K562 (cell line): ENCODE results near the gene ZNF385D. TPM values are rescaled to one million over a fixed set of nuclear protein-coding genes. Genes with fewer than 3 reads are reported as not detected.

Source experiments
- ATAC-seq: fragments of 200-7000 bp; cut with Tn5 transposase; 3 replicates; pipeline ENCODE4 v1.9.1; 2020; ENCODE audit warnings: moderate library complexity
- BruUV-seq: library from RNA; stranded (reverse); fragments of 400-500 nt; replicated peaks from 2 replicates; lab custom pipeline; 2021; lab: Mats Ljungman, UMichigan
- CTCF ChIA-PET: fragments of 300-600 bp; formaldehyde crosslinking; extraction: SDS; loops from one replicate; lab custom pipeline; 2021; ENCODE audit warnings: low intra/inter-chr PET ratio; lab: Yijun Ruan, JAX
- POLR2A ChIA-PET: fragments of 300-600, 350-650 bp; sonication (Branson Sonifier 250); formaldehyde crosslinking; extraction: SDS; loops from one replicate; lab custom pipeline; 2021; ENCODE audit warnings: antibody characterized with exemption, inconsistent platforms; lab: Yijun Ruan, JAX
- DNase-seq, 4 experiments: peaks; one replicate each; pipeline versions ENCODE4 v3.0.0 to v3.0.0-alpha.2; 2011 to 2018; ENCODE audit warnings: low spot score in 3 of 4, mixed read lengths in 3 of 4; ENCODE audit errors: extremely low read depth in 1 of 4
- FAIRE-seq: peaks from 2 replicates; lab custom pipeline; 2011; peaks lifted over from hg19 to GRCh38; lab: Jason Lieb, UNC
- H2AFZ ChIP-seq: 2 replicates; pipeline ENCODE4 v1.6.0; 2011; ENCODE audit warnings: low read depth, low read length, control low read depth, inconsistent platforms
- H3K27ac ChIP-seq: fragments of 200-600 bp; 3 replicates; pipeline ENCODE4 v1.8.0; 2011; ENCODE audit warnings: low read depth, mild to moderate bottlenecking, control low read depth, inconsistent platforms, low read length, moderate library complexity, mixed read lengths; ENCODE audit errors: extremely low read depth
- H3K27me3 ChIP-seq, 2 experiments: fragments of 300-600 bp in 1 of 2; 2 replicates in 1 of 2; 3 replicates in 1 of 2; pipeline versions ENCODE4 v1.6.0 to v1.8.0; 2011; ENCODE audit warnings: inconsistent platforms in 2 of 2, low read length in 2 of 2, mild to moderate bottlenecking in 1 of 2, mixed read lengths in 1 of 2, moderate library complexity in 1 of 2; ENCODE audit not compliant: control insufficient read depth in 2 of 2, insufficient read depth in 2 of 2
- H3K36me3 ChIP-seq: fragments of 300-600 bp; 3 replicates; pipeline ENCODE4 v1.8.0; 2011; ENCODE audit warnings: mild to moderate bottlenecking, low read length, inconsistent platforms; ENCODE audit not compliant: control insufficient read depth, insufficient read depth
- H3K4me1 ChIP-seq, 2 experiments: fragments of 200-600 bp in 1 of 2; replicated peaks in 1 of 2; 2 replicates in 1 of 2; 3 replicates in 1 of 2; pipeline versions ENCODE4 v1.5.1 to v1.8.0; 2011; ENCODE audit warnings: inconsistent platforms in 2 of 2, low read length in 2 of 2, mild to moderate bottlenecking in 1 of 2, mixed read lengths in 1 of 2, moderate library complexity in 1 of 2; ENCODE audit not compliant: control insufficient read depth in 2 of 2, insufficient read depth in 2 of 2
- H3K4me2 ChIP-seq: 2 replicates; pipeline ENCODE4 v1.6.1; 2011; ENCODE audit warnings: low read length, control low read depth, inconsistent platforms, mixed read lengths; ENCODE audit not compliant: insufficient read depth
- H3K4me3 ChIP-seq: fragments of 200-600 bp; sonication (generic), shearing (Covaris generic); 2 replicates; pipeline ENCODE4 v1.5.1; 2016; ENCODE audit warnings: control low read depth, inconsistent platforms
- H3K79me2 ChIP-seq: fragments of 200-600 bp; 3 replicates; pipeline ENCODE4 v1.8.0; 2011; ENCODE audit warnings: low read length, inconsistent platforms; ENCODE audit not compliant: control insufficient read depth, insufficient read depth
- H3K9ac ChIP-seq, 2 experiments: 2 replicates each; pipeline versions ENCODE4 v1.6.0 to v1.6.1; 2011; ENCODE audit warnings: low read depth in 2 of 2, low read length in 2 of 2, control low read depth in 1 of 2, inconsistent platforms in 1 of 2, mild to moderate bottlenecking in 1 of 2, mixed read lengths in 1 of 2; ENCODE audit not compliant: insufficient read depth in 1 of 2
- H3K9me1 ChIP-seq: one replicate; pipeline ENCODE4 v1.6.0; 2011; ENCODE audit warnings: inconsistent platforms, mild to moderate bottlenecking, low read length, moderate library complexity; ENCODE audit not compliant: control insufficient read depth, insufficient read depth
- H3K9me3 ChIP-seq: replicated peaks from 2 replicates; pipeline ENCODE4 v1.5.1; 2011; ENCODE audit warnings: low read depth, low read length, inconsistent platforms; ENCODE audit not compliant: control insufficient read depth, insufficient read depth
- H4K20me1 ChIP-seq: replicated peaks from 2 replicates; pipeline ENCODE4 v1.6.1; 2011; ENCODE audit warnings: low read length, inconsistent platforms, mixed read lengths; ENCODE audit not compliant: control insufficient read depth, insufficient read depth
- ARNT ChIP-seq, 2 experiments: fragments of 450-650 bp; IDR thresholded peaks; 2 replicates each; pipeline ENCODE4 v1.6.1; 2016; ENCODE audit warnings: mild to moderate bottlenecking in 1 of 2
- CTCFL ChIP-seq: IDR thresholded peaks from 2 replicates; pipeline ENCODE4 v1.6.1; 2011; ENCODE audit warnings: borderline replicate concordance, low read depth, mild to moderate bottlenecking, moderate library complexity, low read length; ENCODE audit not compliant: insufficient read depth, poor library complexity, severe bottlenecking
- CXXC5 ChIP-seq: fragments of 250-450 bp; sonication (Bioruptor Pico); IDR thresholded peaks from 2 replicates; pipeline ENCODE4 v1.8.0; 2022; ENCODE audit warnings: inconsistent platforms, mild to moderate bottlenecking, moderate library complexity
- FOXA3 ChIP-seq, 2 experiments: fragments of 450-650 bp in 1 of 2; sonication (generic) in 1 of 2; formaldehyde crosslinking; IDR thresholded peaks in 1 of 2; conservative IDR thresholded peaks in 1 of 2; 2 replicates each; pipeline versions ENCODE4 v1.4.0 to v1.8.0; 2020 to 2022; ENCODE audit warnings: mild to moderate bottlenecking in 2 of 2, missing genetic modification reagents in 1 of 2
- FOXJ2 ChIP-seq: fragments of 200-800 bp; sonication (Bioruptor generic); IDR thresholded peaks from 2 replicates; pipeline ENCODE4 v1.6.1; 2016; ENCODE audit warnings: missing genetic modification characterization, missing compliant biosample characterization
- L3MBTL2 ChIP-seq: fragments of 450-650 bp; IDR thresholded peaks from 2 replicates; pipeline ENCODE4 v1.6.1; 2016; ENCODE audit warnings: mild to moderate bottlenecking, moderate library complexity
- NCOA6 ChIP-seq: fragments of 450-650 bp; IDR thresholded peaks from 2 replicates; pipeline ENCODE4 v1.6.1; 2017; ENCODE audit warnings: mild to moderate bottlenecking
- NR4A1 ChIP-seq, 2 experiments: fragments of 250-450 bp in 1 of 2; fragments of 450-650 bp in 1 of 2; sonication (Bioruptor Pico) in 1 of 2; IDR thresholded peaks; 2 replicates each; pipeline versions ENCODE4 v1.4.0 to v1.6.1; 2016 to 2020; ENCODE audit warnings: mild to moderate bottlenecking in 2 of 2, missing compliant biosample characterization in 1 of 2, missing genetic modification characterization in 1 of 2, moderate library complexity in 1 of 2
- TAL1 ChIP-seq: fragments of 450-650 bp; IDR thresholded peaks from 2 replicates; pipeline ENCODE4 v1.6.1; 2016; ENCODE audit warnings: mild to moderate bottlenecking
- TRIM24 ChIP-seq, 2 experiments: fragments of 450-650 bp; IDR thresholded peaks; 2 replicates each; pipeline ENCODE4 v1.6.1; 2016
- U2AF2 ChIP-seq: fragments of 200-400 bp; formaldehyde crosslinking; optimal IDR thresholded peaks from 2 replicates; pipeline ENCODE3; 2017; ENCODE audit warnings: low read depth, mild to moderate bottlenecking, low read length
- ZFX ChIP-seq: sonication (generic); formaldehyde crosslinking; IDR thresholded peaks from 2 replicates; pipeline ENCODE4 v1.8.0; 2022; ENCODE audit warnings: mild to moderate bottlenecking, missing genetic modification reagents, moderate library complexity
- ZKSCAN1 ChIP-seq: fragments of 150-350 bp; IDR thresholded peaks from 2 replicates; pipeline ENCODE4 v1.6.1; 2016; ENCODE audit warnings: low read depth, low read length
- ZNF23 ChIP-seq: fragments of 250-450 bp; sonication (Bioruptor Pico); IDR thresholded peaks from 2 replicates; pipeline ENCODE4 v1.4.0; 2020; ENCODE audit warnings: mild to moderate bottlenecking
- ZNF655 ChIP-seq: fragments of 250-450 bp; sonication (Bioruptor Pico); IDR thresholded peaks from 2 replicates; pipeline ENCODE4 v1.5.0; 2021
- WGBS: fragments of 100-300 bp; shearing (Covaris generic); methylation state at CpG from one replicate; pipeline ENCODE4 v1.1.6; 2016; ENCODE audit warnings: low coverage, mixed read lengths; ENCODE audit not compliant: insufficient coverage; ENCODE audit errors: missing lambda C conversion rate; 5-methylcytosine and 5-hydroxymethylcytosine counted together
- in situ Hi-C: fragments of 300-500 bp; cut with MboI; formaldehyde crosslinking; loops from 4 replicates; pipeline ENCODE4 v1.15.0; 2018; ENCODE audit warnings: inconsistent platforms, mixed read lengths
- intact Hi-C: fragments of 100-400 bp; cut with micrococcal nuclease; formaldehyde crosslinking; loops from 2 replicates; pipeline ENCODE4 v1.14.2; 2022
- polyA plus RNA-seq, 8 experiments: library from polyadenylated mRNA; depleted of rRNA in 4 of 8; stranded (reverse) in 5 of 8; unstranded in 3 of 8; fragments of >200 nt; fragmentation: Nextera tagmentation in 2 of 8; fragmentation: Illumina TruSeq in 1 of 8; extraction: Ambion mirVana in 2 of 8; extraction: Trizol in 1 of 8; gene quantifications; 2 replicates each; pipeline versions ENCODE4 v1.2.1 to v1.2.3, GENCODE V29; 2011 to 2014; ENCODE audit warnings: inconsistent platforms in 1 of 8, missing spikeins in 1 of 8
- total RNA-seq, 7 experiments: library from RNA; depleted of rRNA in 6 of 7; stranded (reverse); fragments of >200 nt in 6 of 7; fragmentation: Illumina TruSeq in 2 of 7; extraction: Trizol in 2 of 7; gene quantifications; 2 replicates each; pipeline versions ENCODE4 v1.2.1 to v1.2.3, GENCODE V29; 2011 to 2021; ENCODE audit warnings: low replicate concordance in 1 of 7
- TF ChIP-seq, protein P1 (sequence below): sonication (generic); formaldehyde crosslinking; IDR thresholded peaks from 2 replicates; pipeline ENCODE4 v1.9.0; 2022; ENCODE audit warnings: mild to moderate bottlenecking, missing genetic modification reagents
- TF ChIP-seq, protein P2 (sequence below): fragments of 250-450 bp; sonication (Bioruptor Pico); IDR thresholded peaks from 2 replicates; pipeline ENCODE4 v1.4.0; 2020; ENCODE audit warnings: mild to moderate bottlenecking, moderate library complexity, borderline replicate concordance

The ZNF385D gene
- total and polyA plus RNA-seq, 9 of the 15 experiments (the other 6 are each of a cell fraction or from before 2014, with no cell fraction given): 0.14 to 1.7 (median 0.51) TPM

- TF ChIP-seq CXXC5 (CRISPR knock-in tag) (no peak), L3MBTL2 (no peak), TAL1 (no peak), NCOA6 (no peak), ZNF655 (no peak), ZNF23 (CRISPR knock-in tag) (no peak), CTCFL (no peak)
Observed at GRCh38 chr3:21662403-21662802, 88.6 kb downstream of the ZNF385D start (continued).

- WGBS: 11% methylated on average over 1 of the region's 1 CpG
- H3K9ac ChIP-seq: no peak overlapping the region
- TF ChIP-seq U2AF2 (no peak), ZKSCAN1 (no peak), ZFX (CRISPR knock-in tag) (no peak), ARNT (IDR thresholded peaks at IDR 0.05) (no peak), FOXJ2 (tag) (no peak), FOXA3 (CRISPR knock-in tag; conservative IDR thresholded peaks at IDR 0.05 in 1 of 2, IDR thresholded peaks at IDR 0.05 in 1 of 2) (no peak), NR4A1 (CRISPR knock-in tag; IDR thresholded peaks at IDR 0.05) (no peak), NR4A1 (tag; IDR thresholded peaks at IDR 0.05) (no peak), TRIM24 (IDR thresholded peaks at IDR 0.05) (no peak)
- TF ChIP-seq, protein P1, sequence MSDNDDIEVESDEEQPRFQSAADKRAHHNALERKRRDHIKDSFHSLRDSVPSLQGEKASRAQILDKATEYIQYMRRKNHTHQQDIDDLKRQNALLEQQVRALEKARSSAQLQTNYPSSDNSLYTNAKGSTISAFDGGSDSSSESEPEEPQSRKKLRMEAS (CRISPR knock-in tag): no peak
- TF ChIP-seq, protein P2, sequence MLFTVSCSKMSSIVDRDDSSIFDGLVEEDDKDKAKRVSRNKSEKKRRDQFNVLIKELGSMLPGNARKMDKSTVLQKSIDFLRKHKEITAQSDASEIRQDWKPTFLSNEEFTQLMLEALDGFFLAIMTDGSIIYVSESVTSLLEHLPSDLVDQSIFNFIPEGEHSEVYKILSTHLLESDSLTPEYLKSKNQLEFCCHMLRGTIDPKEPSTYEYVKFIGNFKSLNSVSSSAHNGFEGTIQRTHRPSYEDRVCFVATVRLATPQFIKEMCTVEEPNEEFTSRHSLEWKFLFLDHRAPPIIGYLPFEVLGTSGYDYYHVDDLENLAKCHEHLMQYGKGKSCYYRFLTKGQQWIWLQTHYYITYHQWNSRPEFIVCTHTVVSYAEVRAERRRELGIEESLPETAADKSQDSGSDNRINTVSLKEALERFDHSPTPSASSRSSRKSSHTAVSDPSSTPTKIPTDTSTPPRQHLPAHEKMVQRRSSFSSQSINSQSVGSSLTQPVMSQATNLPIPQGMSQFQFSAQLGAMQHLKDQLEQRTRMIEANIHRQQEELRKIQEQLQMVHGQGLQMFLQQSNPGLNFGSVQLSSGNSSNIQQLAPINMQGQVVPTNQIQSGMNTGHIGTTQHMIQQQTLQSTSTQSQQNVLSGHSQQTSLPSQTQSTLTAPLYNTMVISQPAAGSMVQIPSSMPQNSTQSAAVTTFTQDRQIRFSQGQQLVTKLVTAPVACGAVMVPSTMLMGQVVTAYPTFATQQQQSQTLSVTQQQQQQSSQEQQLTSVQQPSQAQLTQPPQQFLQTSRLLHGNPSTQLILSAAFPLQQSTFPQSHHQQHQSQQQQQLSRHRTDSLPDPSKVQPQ (CRISPR knock-in tag): no peak
Observed at GRCh38 chr3:21654662-21655061, 96.3 kb downstream of the ZNF385D start.

More at GRCh38 chr3:21654662-21655061, 96.3 kb downstream of the ZNF385D start:
- H3K27me3 ChIP-seq: no peaks in the 10 kb centered on the region
- no peaks in the 10 kb centered on the region for H3K79me2 ChIP-seq
- no peaks in the 10 kb centered on the region for H4K20me1 ChIP-seq
- ChIA-PET POLR2A (no interaction called here), CTCF (no interaction called here)
- DNase-seq (no peak), ATAC-seq (no peak), FAIRE-seq (no peak)
- H3K27ac ChIP-seq: no peak overlapping the region
- no peaks in the 10 kb centered on the region for H3K9me1 ChIP-seq
- no peaks in the 10 kb centered on the region for H3K9me3 ChIP-seq
- H2AFZ ChIP-seq: no peak overlapping the region
- intact Hi-C loops: no loop called here
- H3K4me2 ChIP-seq: no peak overlapping the region
- in situ Hi-C loops: no loop called here
- BruUV-seq: no TSS peak
- H3K36me3 ChIP-seq: no peaks in the 10 kb centered on the region
- H3K4me3 ChIP-seq: no peak overlapping the region
- no peaks in the 10 kb centered on the region for H3K4me1 ChIP-seq
